Activated B cell treated with CpG ODN at 0.5 μM for 24 hours (primary cell): ENCODE measurements around the gene GPATCH1. TPM values are rescaled to one million over a fixed set of nuclear protein-coding genes. Genes with fewer than 3 reads are reported as not detected.

Experiments used
- ATAC-seq: fragments of 200-7000 bp; cut with Tn5 transposase; one replicate; pipeline ENCODE4 v1.10.0; 2021; ENCODE audit warnings: low read depth, mild to moderate bottlenecking, moderate library complexity
- CTCF ChIA-PET: fragments of 350-600 bp; sonication (Branson Sonifier 250); formaldehyde crosslinking; loops from one replicate; lab custom pipeline; 2021; ENCODE audit warnings: antibody characterized with exemption; lab: Charles Lee
- POLR2A ChIA-PET: fragments of 350-600 bp; sonication (Branson Sonifier 250); formaldehyde crosslinking; loops from one replicate; lab custom pipeline; 2021; ENCODE audit warnings: antibody characterized with exemption; lab: Charles Lee
- DNase-seq: peaks from one replicate; pipeline ENCODE4 v3.0.0; 2022
- H3K27ac Mint-ChIP-seq: one replicate; pipeline ENCODE4 v1.8.0; 2020; ENCODE audit warnings: mixed read lengths
- H3K27me3 Mint-ChIP-seq: one replicate; pipeline ENCODE4 v1.8.0; 2021; ENCODE audit warnings: mixed read lengths
- H3K36me3 Mint-ChIP-seq: one replicate; pipeline ENCODE4 v1.8.0; 2021; ENCODE audit warnings: low read depth, mixed read lengths
- H3K4me1 Mint-ChIP-seq: one replicate; pipeline ENCODE4 v1.8.0; 2021; ENCODE audit warnings: mixed read lengths
- H3K4me3 Mint-ChIP-seq: one replicate; pipeline ENCODE4 v1.8.0; 2020; ENCODE audit warnings: mild to moderate bottlenecking, mixed read lengths
- H3K9me3 Mint-ChIP-seq: one replicate; pipeline ENCODE4 v1.8.0; 2020; ENCODE audit warnings: mixed read lengths
- CTCF ChIP-seq: fragments of 200-600 bp; IDR thresholded peaks from one replicate; pipeline ENCODE4 v1.8.0; 2022; ENCODE audit warnings: antibody characterized with exemption, mild to moderate bottlenecking
- intact Hi-C: fragments of 100-400 bp; cut with micrococcal nuclease; formaldehyde crosslinking; loops from one replicate; pipeline ENCODE4 v1.15.1; 2024
- total RNA-seq: library from RNA; stranded (reverse); gene quantifications from 2 replicates; pipeline ENCODE4 v1.2.3, GENCODE V29; 2022

Gene GPATCH1
- total RNA-seq, 1 donor from 2014 or later, result 12.8 TPM

DNA sequence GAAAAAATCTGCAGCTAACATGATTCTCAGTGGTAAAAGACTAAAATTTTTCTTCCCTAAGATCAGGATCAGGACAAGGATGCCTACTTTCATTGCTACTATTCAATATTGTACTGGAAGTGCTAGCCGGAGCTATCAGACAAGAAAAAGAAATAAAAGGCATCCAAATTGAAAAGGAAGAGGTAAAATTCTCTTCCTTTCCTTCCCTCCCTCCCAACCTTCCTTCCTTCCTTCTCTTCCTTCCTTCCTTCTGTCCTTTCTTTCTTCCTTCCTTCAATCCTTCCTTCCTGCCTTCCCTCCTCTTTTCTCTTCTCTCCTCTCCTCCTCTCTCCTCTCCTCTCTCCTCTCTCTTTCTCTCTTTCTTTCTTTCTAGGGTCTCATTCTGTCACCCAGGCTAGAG is 86.5 kb downstream of the GPATCH1 start:
- no peak for DNase-seq
- Mint-ChIP-seq H3K4me3 (no peak overlapping the region), H3K36me3 (peaks cover 2% of the 10 kb centered on the region), H3K9me3 (peaks cover 8% of the 10 kb centered on the region), H3K4me1 (peaks cover 1% of the 10 kb centered on the region), H3K27me3 (no peaks in the 10 kb centered on the region), H3K27ac (no peak overlapping the region)
- TF ChIP-seq CTCF, result no peak
- CTCF ChIA-PET, result no interaction called here
- intact Hi-C loops, result no loop called here
- ATAC-seq, result no peak
- POLR2A ChIA-PET, result no interaction called here

DNA sequence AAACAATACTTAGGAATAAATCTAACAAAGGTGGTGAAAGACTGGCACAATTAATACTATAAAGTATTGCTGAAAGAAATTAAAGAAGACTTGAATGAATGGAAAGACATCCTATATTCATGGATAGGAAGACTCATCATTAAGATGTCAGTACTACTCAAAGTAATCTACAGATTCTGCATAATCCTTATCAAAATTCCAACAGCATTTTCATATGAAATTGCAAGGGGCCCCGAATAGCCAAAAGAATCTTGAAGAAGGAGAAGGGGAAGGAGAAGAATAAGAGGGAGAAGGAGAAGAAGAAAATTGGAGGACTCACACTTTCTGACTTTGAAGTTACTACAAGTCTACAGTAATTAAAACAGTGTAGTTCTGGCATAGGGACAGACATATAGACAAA is 87.5 kb downstream of the GPATCH1 start:
- POLR2A ChIA-PET, result no interaction called here
- intact Hi-C loops, result no loop called here

GRCh38 chr19:33171222-33171795 is 90.3 kb downstream of the GPATCH1 start:
- peaks cover 20% of the 10 kb centered on the region for H3K4me1 Mint-ChIP-seq
- H3K27me3 Mint-ChIP-seq, result no peaks in the 10 kb centered on the region
- ChIA-PET CTCF (no interaction called here), POLR2A (no interaction called here)
- H3K9me3 Mint-ChIP-seq, result peaks cover 8% of the 10 kb centered on the region
- peaks cover 4% of the 10 kb centered on the region for H3K36me3 Mint-ChIP-seq
- H3K27ac Mint-ChIP-seq, result no peak overlapping the region
- TF ChIP-seq CTCF, result no peak
- H3K4me3 Mint-ChIP-seq, result no peak overlapping the region
- no peak for DNase-seq
- intact Hi-C loops, result loop anchor here (10.0 kb wide), 2 partner anchors 587 to 1093 kb away; partner anchors contain the start of gene PDCD5
- no peak for ATAC-seq

More for the DNA sequence above, 87.5 kb downstream of the GPATCH1 start:
- Mint-ChIP-seq H3K27ac (no peak overlapping the region), H3K27me3 (no peaks in the 10 kb centered on the region), H3K36me3 (peaks cover 2% of the 10 kb centered on the region), H3K4me3 (no peak overlapping the region), H3K9me3 (peaks cover 8% of the 10 kb centered on the region), H3K4me1 (peaks cover 6% of the 10 kb centered on the region)
- ATAC-seq (no peak), DNase-seq (no peak)
- CTCF ChIA-PET, result interaction anchor here (1.0 kb wide), 1 partner anchor 11 kb away, joined by 3 read pairs; no protein-coding TSS in a partner anchor
- no peak for TF ChIP-seq CTCF

GRCh38 chr19:33171916-33172359 is 91.0 kb downstream of the GPATCH1 start:
- POLR2A ChIA-PET, result no interaction called here
- H3K36me3 Mint-ChIP-seq, result peaks cover 7% of the 10 kb centered on the region
- no peak overlapping the region for H3K4me3 Mint-ChIP-seq
- DNase-seq, result no peak
- no peak for TF ChIP-seq CTCF
- intact Hi-C loops, result loop anchor here (10.0 kb wide), 2 partner anchors 587 to 1093 kb away; partner anchors contain the start of gene PDCD5
- ATAC-seq, result no peak
- H3K9me3 Mint-ChIP-seq, result peaks cover 8% of the 10 kb centered on the region
- H3K27ac Mint-ChIP-seq, result no peak overlapping the region
- peaks cover 24% of the 10 kb centered on the region for H3K4me1 Mint-ChIP-seq
- CTCF ChIA-PET, result no interaction called here
- peaks cover 2% of the 10 kb centered on the region for H3K27me3 Mint-ChIP-seq

GRCh38 chr19:33174186-33174585 is 93.2 kb downstream of the GPATCH1 start:
- Mint-ChIP-seq H3K36me3 (peaks cover 6% of the 10 kb centered on the region), H3K4me1 (peaks cover 34% of the 10 kb centered on the region), H3K27ac (no peak overlapping the region), H3K27me3 (peaks cover 2% of the 10 kb centered on the region), H3K9me3 (no peaks in the 10 kb centered on the region), H3K4me3 (no peak overlapping the region)
- intact Hi-C loops, result loop anchor here (10.0 kb wide), 2 partner anchors 589 to 1091 kb away; partner anchors contain the start of gene PDCD5
- DNase-seq, result no peak
- ATAC-seq, result no peak
- CTCF ChIA-PET, result no interaction called here
- TF ChIP-seq CTCF, result no peak
- POLR2A ChIA-PET, result interaction anchor here (0.7 kb wide), 1 partner anchor 1753 kb away, joined by 3 read pairs; no protein-coding TSS in a partner anchor
